ENCODE measurements around the gene TUBB4B.
"Not testable (repeated sequence)": the region's sequence is repeated elsewhere in the genome, so short reads cannot be mapped to it uniquely, and the experiment has no call there.

Gene TUBB4B

DNA sequence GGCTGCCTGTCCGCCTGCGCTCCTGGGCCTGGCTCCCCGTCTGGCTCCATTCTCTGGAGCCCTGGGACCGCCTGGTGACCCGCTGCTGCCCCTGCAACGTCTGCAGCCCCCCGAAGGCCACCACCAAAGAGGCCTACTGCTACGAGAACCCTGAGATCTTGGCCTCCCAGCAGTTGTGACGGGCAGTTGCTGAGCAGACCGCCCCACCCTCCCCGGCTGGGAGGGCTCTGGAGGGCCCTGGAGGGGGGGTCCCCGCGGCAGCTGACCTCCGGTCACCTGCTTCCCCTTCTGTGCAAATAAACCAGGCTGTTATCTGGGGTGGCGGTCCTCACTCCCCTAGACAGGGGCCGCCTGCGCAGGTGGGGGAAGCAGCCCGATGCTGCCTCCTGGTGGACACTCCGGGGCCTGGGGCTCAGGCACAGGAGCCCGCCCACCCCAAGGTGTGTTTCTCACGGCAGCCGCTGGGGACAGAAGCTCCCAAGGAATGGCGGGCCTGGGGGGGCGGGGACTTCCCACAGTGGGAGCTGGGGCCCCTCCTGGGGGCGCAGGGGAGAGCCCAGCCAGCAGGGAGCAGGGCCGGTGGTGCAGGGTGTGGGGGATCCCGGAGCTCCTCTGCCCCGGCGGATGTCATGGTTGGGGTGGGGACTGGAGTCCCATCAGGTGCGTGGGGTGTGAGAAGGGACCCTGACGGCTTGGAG, 4.7 kb upstream of the TUBB4B start:
- peak; percentile 87 for DNase-seq (ENCODE audit: low read depth)

DNA sequence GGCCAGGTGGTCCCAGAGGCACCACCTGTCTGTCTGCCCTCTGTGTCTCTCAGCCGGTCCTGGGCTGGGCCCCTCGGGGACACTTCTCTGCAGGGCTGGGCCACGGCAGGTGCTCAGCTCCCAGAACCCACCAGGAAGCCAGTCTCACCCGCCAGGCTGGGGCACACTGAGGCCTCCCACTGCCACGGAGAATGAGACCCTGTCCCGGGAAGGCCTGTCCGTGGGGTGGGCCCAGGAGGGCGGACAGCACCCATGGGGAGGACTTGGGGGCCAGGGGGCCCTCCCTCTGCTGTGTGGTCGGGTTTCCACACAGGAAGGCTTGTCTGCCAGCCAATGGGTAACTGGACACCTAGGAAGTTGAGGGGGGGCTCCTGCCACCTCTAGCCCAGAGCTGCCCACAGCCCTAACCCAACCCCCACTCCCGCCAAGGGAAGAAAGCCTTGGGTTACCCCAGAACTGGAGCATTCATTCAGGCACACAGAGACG, 4.1 kb upstream of the TUBB4B start:
- no peak for DNase-seq (ENCODE audit: low read depth)

DNA sequence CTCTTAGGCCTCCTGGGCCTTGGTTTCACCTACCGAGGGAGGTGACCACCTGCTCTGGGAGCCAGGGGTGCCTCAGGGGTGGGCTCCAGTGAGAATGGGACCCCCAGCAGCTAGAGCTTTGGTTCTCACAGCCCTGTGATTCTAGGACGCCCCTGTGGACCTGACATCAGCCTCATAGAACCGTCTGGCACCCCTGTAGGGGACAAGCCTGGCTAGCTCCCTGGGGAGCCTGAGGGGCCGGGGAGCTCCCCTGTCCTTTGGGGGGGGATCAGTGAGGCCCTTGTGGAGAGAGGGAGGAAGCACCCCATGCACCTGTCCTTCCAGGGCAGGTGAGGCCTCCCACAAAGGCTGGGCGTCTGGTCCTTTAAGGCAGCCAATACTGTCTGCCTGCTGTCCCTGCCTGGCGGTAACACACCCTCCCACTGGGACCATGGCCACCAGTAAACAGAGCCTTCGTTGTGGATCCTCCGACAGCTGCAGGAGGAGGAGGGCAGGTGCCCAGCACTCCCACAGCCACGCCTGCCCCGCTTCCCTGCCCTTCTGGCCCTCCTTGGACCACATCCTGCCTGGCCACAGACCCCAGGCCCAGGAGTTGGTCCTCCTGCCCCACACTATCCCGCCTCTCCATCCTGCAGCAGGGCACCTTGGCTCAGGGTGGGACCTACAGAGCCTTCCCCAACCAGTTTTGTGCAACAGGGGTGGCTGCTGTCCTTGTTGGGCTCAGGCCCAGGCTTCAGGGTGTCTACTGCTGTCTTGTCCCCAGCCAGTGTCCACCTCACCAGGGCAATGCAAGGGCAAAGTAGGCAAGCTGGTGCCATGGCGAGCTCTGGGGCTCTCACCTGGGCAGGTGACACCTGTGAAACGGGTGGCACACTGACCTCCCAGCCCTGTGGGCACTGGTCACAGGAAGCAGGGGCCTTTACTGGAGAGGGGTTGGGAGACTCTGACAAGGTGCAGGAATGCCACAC, 3.0 kb upstream of the TUBB4B start:
- DNase-seq (ENCODE audit: low read depth): no peak

GRCh38 chr9:137239541-137240200, 1.4 kb upstream of the TUBB4B start:
- DNase-seq (ENCODE audit: low read depth): not testable (repeated sequence)

- DNase-seq (ENCODE audit: low read depth): peak; percentile 52
Measured at GRCh38 chr9:137240318-137240840, 708 bp upstream of the TUBB4B start.

GRCh38 chr9:137241490-137242268, 592 bp downstream of the TUBB4B start:
- peak; percentile 57 for DNase-seq (ENCODE audit: low read depth)

DNA sequence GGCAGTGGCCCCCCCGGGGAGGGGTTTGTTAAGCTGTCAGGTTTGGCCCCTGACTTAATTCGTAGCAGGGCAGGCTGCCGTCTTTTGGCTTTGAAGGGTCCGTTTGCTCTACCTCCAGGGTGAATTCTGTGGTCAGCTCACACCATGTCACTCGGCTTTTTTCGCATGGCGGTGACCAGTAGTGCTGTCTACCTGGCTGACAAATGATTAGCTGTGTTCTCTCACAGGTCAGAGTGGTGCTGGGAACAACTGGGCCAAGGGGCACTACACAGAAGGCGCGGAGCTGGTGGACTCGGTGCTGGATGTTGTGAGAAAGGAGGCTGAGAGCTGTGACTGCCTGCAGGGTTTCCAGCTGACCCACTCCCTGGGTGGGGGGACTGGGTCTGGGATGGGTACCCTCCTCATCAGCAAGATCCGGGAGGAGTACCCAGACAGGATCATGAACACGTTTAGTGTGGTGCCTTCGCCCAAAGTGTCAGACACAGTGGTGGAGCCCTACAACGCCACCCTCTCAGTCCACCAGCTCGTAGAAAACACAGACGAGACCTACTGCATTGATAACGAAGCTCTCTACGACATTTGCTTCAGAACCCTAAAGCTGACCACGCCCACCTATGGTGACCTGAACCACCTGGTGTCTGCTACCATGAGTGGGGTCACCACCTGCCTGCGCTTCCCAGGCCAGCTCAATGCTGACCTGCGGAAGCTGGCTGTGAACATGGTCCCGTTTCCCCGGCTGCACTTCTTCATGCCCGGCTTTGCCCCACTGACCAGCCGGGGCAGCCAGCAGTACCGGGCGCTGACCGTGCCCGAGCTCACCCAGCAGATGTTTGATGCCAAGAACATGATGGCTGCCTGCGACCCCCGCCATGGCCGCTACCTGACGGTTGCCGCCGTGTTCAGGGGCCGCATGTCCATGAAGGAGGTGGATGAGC, 1.4 kb downstream of the TUBB4B start:
- DNase-seq (ENCODE audit: low read depth): no peak

DNA sequence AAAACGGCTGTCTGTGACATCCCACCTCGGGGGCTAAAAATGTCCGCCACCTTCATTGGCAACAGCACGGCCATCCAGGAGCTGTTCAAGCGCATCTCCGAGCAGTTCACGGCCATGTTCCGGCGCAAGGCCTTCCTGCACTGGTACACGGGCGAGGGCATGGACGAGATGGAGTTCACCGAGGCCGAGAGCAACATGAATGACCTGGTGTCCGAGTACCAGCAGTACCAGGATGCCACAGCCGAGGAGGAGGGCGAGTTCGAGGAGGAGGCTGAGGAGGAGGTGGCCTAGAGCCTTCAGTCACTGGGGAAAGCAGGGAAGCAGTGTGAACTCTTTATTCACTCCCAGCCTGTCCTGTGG, 2.2 kb downstream of the TUBB4B start:
- DNase-seq (ENCODE audit: low read depth): not testable (repeated sequence)

GRCh38 chr9:137243626-137244485, 2.8 kb downstream of the TUBB4B start:
- DNase-seq (ENCODE audit: low read depth): no peak

DNA sequence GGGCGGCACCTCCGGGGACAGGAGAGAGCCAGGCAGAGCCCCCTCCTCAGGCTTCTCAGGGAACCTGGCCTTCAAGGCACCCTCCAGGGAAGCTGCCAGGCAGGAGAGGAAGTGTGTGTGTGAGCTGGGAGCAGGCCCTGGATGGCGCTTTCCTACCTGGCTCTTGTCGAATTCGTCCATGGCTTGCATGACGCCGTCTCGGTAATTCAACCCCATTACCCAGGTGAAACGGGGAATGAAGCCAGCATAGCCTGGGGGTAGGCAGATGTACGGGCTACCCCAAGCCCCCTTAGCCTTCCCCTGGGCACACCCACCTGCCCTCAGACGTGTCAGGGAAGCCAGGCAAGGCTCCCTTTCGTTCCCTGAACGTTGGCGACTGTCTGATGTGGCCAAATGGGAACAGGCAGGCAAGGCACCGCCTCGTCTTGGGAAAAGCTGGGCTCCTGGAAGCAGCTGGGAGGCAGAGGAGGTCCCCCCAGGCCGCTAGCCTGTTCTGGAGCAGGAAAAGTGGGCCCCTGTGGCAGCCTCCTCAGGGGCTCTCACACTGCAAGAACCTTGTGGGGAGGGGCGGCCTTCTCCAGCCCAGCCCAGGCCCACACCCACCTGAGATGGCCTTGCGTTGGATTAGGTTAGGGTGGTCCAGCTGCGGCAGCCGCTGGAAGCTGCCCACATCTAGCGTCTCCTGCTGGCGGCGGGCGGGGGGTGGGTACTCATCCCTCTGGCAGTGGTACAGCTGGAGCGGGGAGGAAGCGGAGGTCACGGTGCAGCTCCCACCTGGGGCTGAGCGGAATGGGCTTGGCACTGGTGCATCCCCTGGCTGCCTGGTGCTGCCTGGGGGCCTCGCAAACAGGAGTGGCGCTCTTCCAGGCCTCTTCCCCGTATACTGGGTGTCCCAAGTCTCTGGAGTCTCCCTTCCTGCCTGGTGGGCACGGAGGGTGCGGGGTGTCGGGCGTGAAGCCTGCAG, 3.7 kb downstream of the TUBB4B start:
- DNase-seq (ENCODE audit: low read depth): no peak

- DNase-seq (ENCODE audit: low read depth): no peak
Measured at GRCh38 chr9:137245450-137246421, 4.6 kb downstream of the TUBB4B start.

GRCh38 chr9:137247135-137247915, 6.2 kb downstream of the TUBB4B start:
- DNase-seq (ENCODE audit: low read depth): no peak

DNA sequence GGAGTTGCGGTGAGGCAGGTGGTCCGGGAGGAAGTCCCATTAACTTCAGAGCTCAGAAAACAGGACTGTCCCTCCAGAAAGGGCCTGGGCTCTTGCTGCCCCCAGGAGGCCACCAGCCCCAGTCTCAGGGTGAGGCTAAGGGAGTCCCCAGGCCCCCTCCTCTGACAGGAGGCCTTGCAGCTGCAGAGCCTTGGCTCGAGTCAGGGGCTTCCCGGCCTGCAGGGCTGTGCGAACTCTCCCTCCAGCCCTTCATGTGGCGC, 6.8 kb downstream of the TUBB4B start:
- no peak for DNase-seq (ENCODE audit: low read depth)

- DNase-seq (ENCODE audit: low read depth): no peak
Measured at GRCh38 chr9:137250329-137251193, 9.5 kb downstream of the TUBB4B start.

- DNase-seq (ENCODE audit: low read depth): no peak
Measured at GRCh38 chr9:137251194-137251461, 10.0 kb downstream of the TUBB4B start, which contains the start of gene STPG3. Gene STPG3, plus strand, starts transcription at chr9:137251286. Its CDS starts 1 bp downstream, at chr9:137251287.
